HG03342 (cell line): ENCODE measurements around the gene POLR3A.
"Not testable (repeated sequence)": the region's sequence is repeated elsewhere in the genome, so short reads cannot be mapped to it uniquely, and the experiment has no call there.

Source experiments
- ATAC-seq: cut with Tn5 transposase; IDR thresholded peaks from one replicate; pipeline ENCODE4 v1.9.1; 2021; ENCODE audit warnings: mild to moderate bottlenecking, moderate library complexity; ENCODE audit not compliant: unreplicated experiment

Gene POLR3A

GRCh38 chr10:78029269-78030226 is at the start of gene POLR3A:
Gene POLR3A, minus strand, starts transcription at chr10:78029515. Its CDS starts 108 bp downstream, at chr10:78029407.
- ATAC-seq: peak; percentile 52

GRCh38 chr10:78078539-78079330 is 49.4 kb upstream of the POLR3A start:
- no peak for ATAC-seq

GRCh38 chr10:78075806-78076205 is 46.5 kb upstream of the POLR3A start:
- not testable (repeated sequence) for ATAC-seq

GRCh38 chr10:78072504-78072903 is 43.2 kb upstream of the POLR3A start:
- no peak for ATAC-seq

- ATAC-seq: no peak
These were observed 42.5 kb upstream of the POLR3A start for GRCh38 chr10:78071857-78072179.

- no peak for ATAC-seq
These were observed 42.0 kb upstream of the POLR3A start for GRCh38 chr10:78071140-78071856.

- ATAC-seq: no peak
These were observed 41.4 kb upstream of the POLR3A start for GRCh38 chr10:78070726-78071125.

- not testable (repeated sequence) for ATAC-seq
These were observed 40.7 kb upstream of the POLR3A start for GRCh38 chr10:78070064-78070463.

GRCh38 chr10:78069151-78069550 is 39.8 kb upstream of the POLR3A start:
- no peak for ATAC-seq

GRCh38 chr10:78066728-78067430 is 37.6 kb upstream of the POLR3A start:
- ATAC-seq: no peak

- ATAC-seq: no peak
These were observed 36.7 kb upstream of the POLR3A start for GRCh38 chr10:78066012-78066411.

- ATAC-seq: no peak
These were observed 36.3 kb upstream of the POLR3A start for GRCh38 chr10:78065611-78066010.

- ATAC-seq: not testable (repeated sequence)
These were observed 35.6 kb upstream of the POLR3A start for GRCh38 chr10:78064919-78065318.

GRCh38 chr10:78063236-78063635 is 33.9 kb upstream of the POLR3A start:
- ATAC-seq: no peak

GRCh38 chr10:78062296-78062695 is 33.0 kb upstream of the POLR3A start:
- ATAC-seq: no peak

- no peak for ATAC-seq
These were observed 30.8 kb upstream of the POLR3A start for GRCh38 chr10:78059906-78060702.

- no peak for ATAC-seq
These were observed 29.2 kb upstream of the POLR3A start for GRCh38 chr10:78058562-78058961.

- no peak for ATAC-seq
These were observed 24.0 kb upstream of the POLR3A start for GRCh38 chr10:78053211-78053868.

- no peak for ATAC-seq
These were observed 20.5 kb upstream of the POLR3A start for GRCh38 chr10:78049851-78050250.
